OCI-LY3 (cell line): ENCODE data around the gene ANKDD1A.

Experiments
- H2AFZ ChIP-seq: fragments of 200-600, 300-600 bp; shearing (Covaris generic); 2 replicates; pipeline ENCODE4 v1.6.0; 2014; ENCODE audit warnings: antibody characterized with exemption, low read depth, low read length
- H3K27ac ChIP-seq: fragments of 200-600, 300-600 bp; sonication (generic); 2 replicates; pipeline ENCODE4 v1.5.1; 2014; ENCODE audit warnings: mild to moderate bottlenecking, low read length, moderate library complexity, mixed read lengths
- H3K27me3 ChIP-seq: fragments of 200-600, 300-600 bp; sonication (generic); 2 replicates; pipeline ENCODE4 v1.6.1; 2014; ENCODE audit warnings: low read depth, low read length, mixed read lengths
- H3K36me3 ChIP-seq: fragments of 200-600, 300-600 bp; sonication (generic); replicated peaks from 2 replicates; pipeline ENCODE3; 2014; ENCODE audit warnings: low read depth, low read length, mixed read lengths
- H3K4me1 ChIP-seq: fragments of 300-600, 200-600 bp; sonication (generic); 2 replicates; pipeline ENCODE4 v1.6.1; 2014; ENCODE audit warnings: low read length, mixed read lengths
- H3K4me2 ChIP-seq: fragments of 200-600, 300-600 bp; sonication (generic); 2 replicates; pipeline ENCODE4 v1.6.1; 2014; ENCODE audit warnings: low read length, mixed read lengths
- H3K4me3 ChIP-seq: fragments of 300-600, 200-600 bp; sonication (generic); 2 replicates; pipeline ENCODE4 v1.5.1; 2014; ENCODE audit warnings: antibody characterized with exemption, mild to moderate bottlenecking, low read length, moderate library complexity
- H3K79me2 ChIP-seq: fragments of 300-600, 200-600 bp; shearing (Covaris generic); 2 replicates; pipeline ENCODE4 v1.6.1; 2014; ENCODE audit warnings: mild to moderate bottlenecking, low read length, mixed read lengths
- H3K9ac ChIP-seq: fragments of 300-600, 200-600 bp; shearing (Covaris generic); 2 replicates; pipeline ENCODE4 v1.6.0; 2014; ENCODE audit warnings: mild to moderate bottlenecking, low read length, moderate library complexity
- H3K9me3 ChIP-seq: fragments of 200-600, 300-600 bp; shearing (Covaris generic); 2 replicates; pipeline ENCODE4 v1.6.1; 2014; ENCODE audit warnings: low read length, mixed read lengths; ENCODE audit not compliant: insufficient read depth
- H4K20me1 ChIP-seq: fragments of 200-600, 300-600 bp; sonication (generic); 2 replicates; pipeline ENCODE4 v1.6.1; 2016; ENCODE audit warnings: low read length, mixed read lengths; ENCODE audit not compliant: insufficient read depth
- CTCF ChIP-seq: fragments of 200-600, 300-600 bp; sonication (generic); IDR thresholded peaks from 2 replicates; pipeline ENCODE4 v1.5.1; 2014; ENCODE audit warnings: antibody characterized with exemption, low read length, low read depth
- EZH2phosphoT487 ChIP-seq: fragments of 200-600 bp; shearing (Covaris generic); IDR thresholded peaks from 2 replicates; pipeline ENCODE4 v1.6.1; 2018; ENCODE audit warnings: antibody characterized with exemption, mixed run types, low read depth

Gene ANKDD1A

GRCh38 chr15:64938192-64938591 lies 26.5 kb downstream of the ANKDD1A start:
- H3K79me2 ChIP-seq = no peaks in the 10 kb centered on the region
- H2AFZ ChIP-seq = no peak overlapping the region
- H3K4me2 ChIP-seq = no peak overlapping the region
- no peaks in the 10 kb centered on the region for H3K4me1 ChIP-seq
- no peaks in the 10 kb centered on the region for H3K9me3 ChIP-seq
- H3K4me3 ChIP-seq = no peak overlapping the region
- no peak for TF ChIP-seq EZH2phosphoT487
- no peak for TF ChIP-seq CTCF
- H3K27me3 ChIP-seq = no peaks in the 10 kb centered on the region
- H3K9ac ChIP-seq = no peak overlapping the region
- H3K36me3 ChIP-seq = no peaks in the 10 kb centered on the region
- H3K27ac ChIP-seq = no peak overlapping the region
- H4K20me1 ChIP-seq = no peaks in the 10 kb centered on the region

DNA sequence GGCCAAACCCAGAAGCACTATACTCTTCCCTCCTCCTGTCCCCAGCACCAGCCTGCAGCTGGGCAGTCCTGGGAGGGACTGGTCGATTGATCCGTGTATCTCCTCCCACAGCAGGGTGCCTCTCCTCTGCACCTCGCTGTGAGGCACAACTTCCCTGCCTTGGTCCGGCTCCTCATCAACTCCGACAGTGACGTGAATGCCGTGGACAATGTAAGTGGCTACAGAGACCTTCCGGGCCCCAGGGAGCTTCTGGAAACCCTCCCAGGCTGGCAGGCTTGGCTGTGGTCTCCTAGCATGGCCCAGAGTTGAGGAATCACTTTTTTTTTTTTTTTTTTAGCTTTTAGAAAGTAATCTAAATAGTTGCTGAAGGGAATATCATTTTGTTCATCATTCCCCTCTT lies 30.7 kb downstream of the ANKDD1A start:
- Histone ChIP-seq H3K4me1 (no peaks in the 10 kb centered on the region), H3K27ac (no peak overlapping the region), H3K9ac (no peak overlapping the region), H3K4me3 (no peak overlapping the region), H4K20me1 (no peaks in the 10 kb centered on the region), H3K27me3 (no peaks in the 10 kb centered on the region), H3K36me3 (no peaks in the 10 kb centered on the region), H3K9me3 (no peaks in the 10 kb centered on the region), H3K4me2 (no peak overlapping the region), H3K79me2 (no peaks in the 10 kb centered on the region), H2AFZ (no peak overlapping the region)
- TF ChIP-seq EZH2phosphoT487 (no peak), CTCF (no peak)

DNA sequence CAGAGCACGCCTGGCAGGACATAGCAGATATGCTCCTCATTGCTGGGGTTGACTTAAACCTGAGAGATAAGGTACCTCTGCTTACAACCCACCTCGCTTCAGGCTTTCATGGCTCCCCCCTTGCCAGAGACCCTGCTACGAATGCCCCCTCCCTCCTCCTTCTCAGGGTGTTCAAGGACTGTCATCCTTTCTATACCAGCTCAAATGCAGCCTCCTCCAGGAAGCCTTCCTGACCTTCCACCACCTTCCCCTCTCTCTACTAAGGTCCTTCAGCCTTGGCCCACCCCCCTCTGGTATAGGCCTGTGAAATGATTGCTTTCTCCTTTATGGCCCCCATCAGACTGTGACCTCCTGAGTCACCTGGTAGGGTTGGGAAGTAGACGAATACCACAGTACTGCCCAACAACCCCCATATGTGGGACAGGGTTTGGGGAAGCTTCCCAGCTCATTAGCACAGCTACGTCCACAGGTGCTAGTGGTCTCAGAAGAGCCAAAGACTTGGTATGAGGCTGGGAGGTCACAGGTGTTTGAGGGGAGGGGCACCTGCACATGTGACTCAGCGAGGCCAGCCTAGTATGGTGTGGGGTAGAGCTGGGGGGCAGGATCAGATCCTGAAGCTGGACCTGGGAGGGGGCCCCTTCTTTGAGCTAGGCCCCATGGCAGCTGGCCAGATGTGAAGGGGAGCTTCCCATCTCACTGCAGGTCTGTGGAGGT lies 32.0 kb downstream of the ANKDD1A start:
- Histone ChIP-seq H3K9ac (no peak overlapping the region), H2AFZ (no peak overlapping the region), H4K20me1 (no peaks in the 10 kb centered on the region), H3K4me1 (no peaks in the 10 kb centered on the region), H3K27ac (no peak overlapping the region), H3K4me3 (no peak overlapping the region), H3K79me2 (no peaks in the 10 kb centered on the region), H3K9me3 (no peaks in the 10 kb centered on the region), H3K27me3 (no peaks in the 10 kb centered on the region), H3K4me2 (no peak overlapping the region), H3K36me3 (peaks cover under 1% of the 10 kb centered on the region)
- TF ChIP-seq CTCF = no peak
- TF ChIP-seq EZH2phosphoT487 = no peak

- no peak overlapping the region for H3K4me2 ChIP-seq
- no peaks in the 10 kb centered on the region for H3K9me3 ChIP-seq
- TF ChIP-seq CTCF (no peak), EZH2phosphoT487 (no peak)
- H3K4me1 ChIP-seq = peaks cover 5% of the 10 kb centered on the region
- no peak overlapping the region for H2AFZ ChIP-seq
- no peak overlapping the region for H3K4me3 ChIP-seq
- no peak overlapping the region for H3K27ac ChIP-seq
- no peaks in the 10 kb centered on the region for H3K27me3 ChIP-seq
- no peaks in the 10 kb centered on the region for H4K20me1 ChIP-seq
- no peaks in the 10 kb centered on the region for H3K79me2 ChIP-seq
- H3K9ac ChIP-seq = no peak overlapping the region
- peaks cover 6% of the 10 kb centered on the region for H3K36me3 ChIP-seq
Observed at GRCh38 chr15:64944961-64945360, 33.3 kb downstream of the ANKDD1A start.
